GM18499 (cell line): Measurements from ENCODE around the gene CREB3.

Experiments
- ATAC-seq: cut with Tn5 transposase; IDR thresholded peaks from one replicate; pipeline ENCODE4 v1.9.1; 2021; ENCODE audit warnings: moderate number of reproducible peaks; ENCODE audit not compliant: insufficient read depth, unreplicated experiment

The CREB3 gene

GRCh38 chr9:35700031-35700430 is 32.4 kb upstream of the CREB3 start:
- ATAC-seq = no peak

DNA sequence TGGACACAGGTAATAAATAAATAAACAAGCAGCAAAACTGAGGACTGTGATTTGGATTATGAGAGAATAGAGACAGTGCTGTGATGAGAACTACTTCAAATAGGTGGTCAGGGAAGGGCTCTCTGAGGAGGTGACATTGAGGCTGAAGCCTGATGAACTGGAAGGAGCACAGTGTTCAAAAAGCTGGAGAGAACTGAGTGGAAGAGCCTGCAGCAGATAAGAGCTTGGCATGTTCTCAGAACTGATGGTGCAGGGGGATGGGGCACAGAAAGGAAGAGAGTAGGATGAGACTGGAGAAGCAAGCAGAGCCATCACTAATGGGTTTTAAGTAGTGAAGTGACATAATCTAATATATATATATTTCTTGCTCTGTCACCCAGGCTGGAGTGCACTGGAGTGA is 31.5 kb upstream of the CREB3 start:
- ATAC-seq = no peak

GRCh38 chr9:35702696-35703095 is 29.8 kb upstream of the CREB3 start:
- ATAC-seq = no peak

DNA sequence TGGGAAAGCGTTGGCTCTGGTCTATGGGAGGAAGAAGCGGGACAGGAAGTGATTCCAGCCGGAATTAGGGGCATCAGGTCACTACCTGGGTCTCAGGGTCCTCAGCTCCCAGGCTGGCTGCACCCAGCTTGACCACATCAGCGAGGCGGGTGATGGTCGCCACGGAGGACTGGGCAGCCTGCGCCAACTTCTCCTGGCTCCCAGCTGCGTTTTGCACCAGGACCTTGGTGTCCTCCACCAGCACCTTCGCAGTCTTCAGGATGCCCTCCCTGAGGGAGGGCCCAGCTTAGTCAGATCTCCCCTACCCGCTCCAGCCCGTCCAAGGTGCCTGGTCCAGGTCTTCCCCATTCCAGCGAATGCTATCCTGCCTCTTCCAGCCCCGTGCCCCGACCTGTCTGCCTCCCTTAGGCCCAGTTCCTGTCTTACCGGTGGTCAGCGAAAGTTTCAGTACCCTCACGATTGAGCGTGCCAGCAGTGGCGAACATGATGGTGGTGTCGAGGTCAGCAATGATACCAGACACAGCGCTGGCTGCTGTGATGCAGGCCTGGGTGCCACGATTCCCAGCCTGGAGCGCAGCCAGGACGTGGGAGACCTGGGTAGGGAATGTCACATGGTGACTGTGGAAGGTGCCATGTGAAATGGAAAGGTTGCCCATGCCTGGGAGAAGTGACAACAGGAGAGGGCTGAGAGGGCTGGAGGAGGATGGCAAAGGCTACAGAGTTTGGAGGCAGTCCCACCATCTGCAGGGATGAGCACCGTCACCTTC is 28.4 kb upstream of the CREB3 start:
- no peak for ATAC-seq

GRCh38 chr9:35705372-35705771 is 27.1 kb upstream of the CREB3 start:
- no peak for ATAC-seq

GRCh38 chr9:35705836-35706430 is 26.5 kb upstream of the CREB3 start:
- ATAC-seq = no peak

GRCh38 chr9:35706951-35707350 is 25.5 kb upstream of the CREB3 start:
- no peak for ATAC-seq

GRCh38 chr9:35708146-35708545 is 24.3 kb upstream of the CREB3 start:
- ATAC-seq = no peak

- ATAC-seq = no peak
Observed at GRCh38 chr9:35710818-35711500, 21.5 kb upstream of the CREB3 start.

DNA sequence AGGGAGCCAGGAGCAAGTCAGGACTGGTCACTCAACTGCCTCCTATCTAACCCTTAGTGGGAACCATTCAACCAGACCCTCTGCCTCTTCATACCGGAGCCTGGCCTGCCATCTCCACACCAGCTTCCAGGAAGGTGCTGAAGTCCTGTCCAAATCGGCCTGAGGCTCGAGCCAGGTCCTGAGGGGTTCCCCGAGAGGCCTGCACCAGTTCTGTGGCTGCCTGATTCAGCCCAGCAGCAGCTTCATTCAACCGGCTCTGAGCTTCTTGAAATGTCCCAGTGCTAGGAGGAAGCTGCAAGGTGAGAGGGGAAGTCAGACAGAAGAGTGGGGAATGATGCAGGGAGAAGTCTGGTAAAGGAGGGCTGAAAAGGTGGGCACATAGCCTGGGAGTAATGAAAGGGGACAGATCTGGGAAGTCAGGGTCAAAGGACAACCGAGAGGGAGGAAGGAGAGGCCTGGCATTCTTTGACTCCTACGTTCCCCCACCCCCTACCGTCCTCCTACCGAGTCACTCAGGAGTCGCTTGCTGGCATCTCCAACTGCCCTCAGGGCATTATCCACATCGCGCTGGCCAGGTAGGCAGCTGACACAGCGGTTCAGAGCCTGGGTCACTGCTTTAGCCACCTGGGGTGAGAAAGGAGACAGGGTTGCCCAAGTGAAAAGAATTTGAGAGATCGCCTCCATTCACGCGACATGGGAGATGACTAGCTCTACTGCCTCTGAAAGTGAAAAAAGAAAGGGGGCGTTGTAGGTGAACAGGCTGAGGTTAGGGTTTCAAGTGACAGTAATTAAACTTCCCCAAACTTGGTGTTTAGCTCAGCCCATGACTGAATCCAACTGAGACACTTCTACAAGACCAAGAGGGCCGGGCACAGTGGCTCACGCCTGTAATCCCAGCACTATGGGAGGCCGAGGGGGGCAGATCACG is 20.7 kb upstream of the CREB3 start:
- no peak for ATAC-seq

- no peak for ATAC-seq
Observed at GRCh38 chr9:35712762-35713400, 19.6 kb upstream of the CREB3 start.

DNA sequence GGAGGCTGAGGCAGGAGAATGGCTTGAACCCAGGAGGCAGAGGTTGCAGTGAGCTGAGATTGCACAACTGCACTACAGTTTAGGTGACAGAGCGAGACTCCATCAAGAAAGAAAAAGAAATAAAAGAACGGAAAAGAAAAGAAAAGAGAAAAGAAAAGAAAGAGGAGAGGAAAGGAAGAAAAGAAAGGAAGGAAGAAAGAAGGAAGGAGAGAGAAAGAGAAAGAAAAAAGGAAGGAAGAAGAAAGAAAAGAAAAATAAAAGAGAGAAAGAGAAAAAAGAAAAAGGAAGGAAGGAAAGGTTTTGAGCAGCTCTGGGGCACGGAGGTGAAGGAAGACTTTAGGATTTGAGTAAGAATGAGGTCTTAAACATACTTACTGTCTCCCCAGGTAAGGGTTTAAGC is 18.9 kb upstream of the CREB3 start:
- no peak for ATAC-seq

DNA sequence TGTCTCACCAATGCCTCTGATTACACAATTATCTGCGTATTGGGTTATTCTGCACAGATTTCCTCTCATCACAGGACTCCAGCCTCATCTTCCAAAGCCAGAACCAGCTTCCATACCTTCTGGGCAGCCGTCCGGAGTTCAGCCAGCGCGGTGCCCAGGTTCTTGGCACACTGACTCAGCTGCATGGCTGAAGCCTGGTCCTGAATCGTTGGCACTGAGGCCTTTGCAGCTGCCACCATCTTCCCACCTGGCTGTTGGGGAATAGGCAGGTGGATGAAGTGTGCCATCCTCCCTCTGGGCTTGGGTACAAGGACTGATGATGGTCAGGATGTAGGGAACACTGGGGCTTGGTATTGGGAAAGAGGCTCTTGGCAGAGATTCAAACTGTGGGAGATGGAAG is 18.3 kb upstream of the CREB3 start:
- ATAC-seq = no peak

DNA sequence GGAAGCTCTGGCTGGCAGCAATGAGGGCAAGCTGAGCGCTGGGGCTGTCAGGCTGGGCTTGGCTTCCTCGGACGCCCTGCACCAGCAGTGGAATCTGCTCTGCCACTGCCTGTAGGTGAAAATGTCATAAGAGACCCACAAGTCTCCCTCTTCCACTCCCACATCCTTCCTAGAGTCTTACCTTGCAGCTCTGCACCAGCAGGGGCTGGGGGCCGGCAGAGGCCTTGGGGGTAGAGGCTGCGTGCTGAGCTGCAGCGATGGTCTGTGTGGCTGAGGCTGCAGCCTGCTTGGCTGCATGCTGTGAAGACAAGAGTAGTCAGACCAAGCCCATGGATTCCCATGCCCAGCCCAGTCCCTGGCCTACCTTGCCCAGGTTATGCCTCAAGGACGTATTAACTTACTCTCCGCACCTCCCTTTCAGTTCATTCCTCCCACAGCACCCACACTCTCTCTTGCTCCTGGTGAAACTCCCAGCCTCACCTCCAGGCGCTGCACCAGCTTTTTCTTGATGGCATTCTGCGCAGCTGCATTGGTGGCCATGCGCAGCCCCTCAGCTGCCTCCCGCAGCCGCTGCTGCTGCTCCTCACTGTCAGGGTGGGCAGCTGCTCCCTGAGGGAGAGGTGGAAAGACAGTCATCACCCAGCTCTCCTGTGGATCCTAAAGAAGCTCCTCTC is 17.8 kb upstream of the CREB3 start:
- no peak for ATAC-seq

DNA sequence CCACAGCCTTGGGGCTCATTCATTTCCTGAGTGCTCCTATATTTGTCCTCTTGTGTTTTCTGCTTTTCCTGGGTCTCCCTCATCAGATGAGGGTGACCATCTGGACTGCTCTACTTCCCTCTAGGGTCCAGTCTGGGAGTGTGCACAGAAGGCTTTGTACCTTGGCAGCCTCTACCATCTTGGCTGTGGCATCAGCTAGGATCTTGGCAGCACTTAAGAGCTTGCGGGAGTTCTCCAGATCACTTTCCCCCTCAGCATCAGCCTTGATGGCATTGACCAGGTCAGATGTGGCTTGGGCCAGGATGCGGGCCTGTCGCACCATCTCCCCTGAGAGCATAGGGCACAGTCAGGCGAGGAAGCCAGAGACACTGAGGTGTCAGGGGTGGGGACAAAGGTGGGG is 16.2 kb upstream of the CREB3 start:
- no peak for ATAC-seq

- ATAC-seq = no peak
Observed at GRCh38 chr9:35717132-35717870, 15.2 kb upstream of the CREB3 start.

DNA sequence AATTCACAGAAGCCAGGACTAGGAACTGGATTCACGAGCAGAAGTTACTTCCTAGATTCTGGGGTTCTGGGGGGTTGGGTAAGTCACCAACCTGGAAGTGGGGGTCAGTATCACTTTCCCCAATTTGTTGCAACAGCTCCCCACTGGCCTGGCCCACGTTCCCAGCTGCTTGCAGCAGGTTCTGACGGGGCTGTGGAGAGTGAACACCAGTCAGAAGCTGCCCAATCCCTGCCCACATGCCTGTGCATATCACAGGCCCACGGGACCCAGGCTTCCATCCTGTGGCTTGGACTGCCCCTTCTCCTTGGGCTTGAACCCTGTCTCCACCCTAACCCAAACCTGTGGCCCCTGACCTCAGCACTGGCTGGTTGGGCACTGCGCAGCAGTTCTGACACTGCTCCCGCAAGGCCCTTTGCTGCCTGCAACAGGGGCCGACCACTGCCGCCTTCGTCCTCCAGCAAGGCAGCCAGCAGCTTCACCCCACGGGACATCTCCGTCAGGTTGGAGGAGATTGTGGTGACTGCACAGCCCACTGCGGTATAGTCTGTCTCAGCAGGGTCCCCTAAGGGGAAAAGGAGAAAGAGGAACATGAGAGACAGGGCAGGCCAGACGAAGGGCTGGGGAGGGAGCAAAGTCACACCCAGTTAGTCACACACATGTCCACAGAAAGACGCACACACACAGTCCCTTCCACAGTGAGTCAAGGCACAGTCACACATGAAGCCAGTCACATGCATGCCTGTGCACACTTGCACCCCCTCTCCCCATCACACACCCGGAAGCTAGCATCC is 13.6 kb upstream of the CREB3 start:
- ATAC-seq = no peak

DNA sequence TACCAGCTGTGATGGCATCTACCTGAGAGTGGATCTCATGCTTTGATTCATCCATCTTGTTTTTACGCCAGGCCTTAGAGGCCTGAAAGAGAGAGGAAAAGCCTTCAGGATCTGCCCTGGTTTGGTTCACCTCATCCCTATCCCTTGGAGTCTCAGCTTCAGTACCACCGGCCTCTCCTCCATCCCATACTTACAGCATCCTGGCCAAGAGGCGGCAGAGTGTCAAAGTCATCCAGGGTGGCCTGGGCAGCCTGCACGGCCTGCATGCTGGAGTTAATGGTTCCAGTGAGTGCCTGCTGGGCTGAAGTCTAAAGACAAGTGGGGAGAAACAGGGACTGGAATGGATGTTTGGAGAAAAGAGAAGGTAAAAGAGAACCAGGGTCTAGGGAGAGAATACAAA is 12.9 kb upstream of the CREB3 start:
- no peak for ATAC-seq
